Uterus (tissue), 4 donors: ENCODE results near the gene TNFRSF25. TPM values are rescaled to one million over a fixed set of nuclear protein-coding genes. Genes with fewer than 3 reads are reported as not detected.

Experiments
- DNase-seq, 2 donors: peaks; one replicate each; pipeline ENCODE4 v3.0.0-alpha.2; 2019 to 2020
- H3K27ac ChIP-seq, 2 donors: fragments of 200-600 bp; sonication (generic); 1 replicate in 1 of 2; 2 replicates in 1 of 2; pipeline ENCODE4 v1.5.1; 2016 to 2018
- H3K27me3 ChIP-seq, 2 donors: fragments of 200-600 bp; sonication (generic); one replicate each; pipeline ENCODE4 v1.5.1; 2018 to 2019; ENCODE audit warnings: control low read depth in 1 of 2
- H3K36me3 ChIP-seq, 2 donors: fragments of 200-600 bp; sonication (generic); one replicate each; pipeline ENCODE4 v1.5.1; 2019; ENCODE audit warnings: control low read depth in 1 of 2
- H3K4me1 ChIP-seq, 2 donors: fragments of 200-600 bp; sonication (generic); one replicate each; pipeline ENCODE4 v1.5.1; 2018 to 2019; ENCODE audit warnings: control low read depth in 1 of 2
- H3K4me3 ChIP-seq, 2 donors: fragments of 200-600 bp; sonication (generic); 1 replicate in 1 of 2; 2 replicates in 1 of 2; pipeline ENCODE4 v1.5.1; 2018 to 2019; ENCODE audit warnings: mild to moderate bottlenecking in 1 of 2
- H3K9me3 ChIP-seq, 2 donors: fragments of 200-600 bp; sonication (generic); one replicate each; pipeline ENCODE4 v1.5.1; 2019; ENCODE audit warnings: control low read depth in 1 of 2
- POLR2A ChIP-seq, 2 donors: fragments of 450-650 bp; IDR thresholded peaks; one replicate each; pipeline ENCODE4 v1.6.1; 2016; ENCODE audit warnings: antibody characterized with exemption in 2 of 2, mild to moderate bottlenecking in 1 of 2, moderate library complexity in 1 of 2
- intact Hi-C: fragments of 100-400 bp; cut with DNase I; formaldehyde crosslinking; loops from one replicate; pipeline ENCODE4 v1.15.1; 2023; ENCODE audit warnings: low total_unique reads
- total RNA-seq, 4 donors: library from RNA; depleted of rRNA in 3 of 4; stranded (reverse); fragments of >200 nt in 3 of 4; gene quantifications; one replicate each; pipeline versions ENCODE4 v1.1.0 to v1.2.4, GENCODE V29; 2014 to 2023
- TF ChIP-seq, protein P1 (sequence below), 4 experiments: fragments of 200-600 bp in 2 of 4; fragments of 450-650 bp in 2 of 4; sonication (generic) in 2 of 4; IDR thresholded peaks; one replicate each; pipeline ENCODE4 v1.5.1; 2016 to 2019; ENCODE audit warnings: antibody characterized with exemption in 4 of 4, mild to moderate bottlenecking in 2 of 4, moderate library complexity in 1 of 4
- donor health status: DM: yes; HTN: yes; CAD: no.

Gene TNFRSF25
- total RNA-seq, 4 donors from 2014 or later, result 1.0 to 11.1 (median 4.8) TPM

DNA sequence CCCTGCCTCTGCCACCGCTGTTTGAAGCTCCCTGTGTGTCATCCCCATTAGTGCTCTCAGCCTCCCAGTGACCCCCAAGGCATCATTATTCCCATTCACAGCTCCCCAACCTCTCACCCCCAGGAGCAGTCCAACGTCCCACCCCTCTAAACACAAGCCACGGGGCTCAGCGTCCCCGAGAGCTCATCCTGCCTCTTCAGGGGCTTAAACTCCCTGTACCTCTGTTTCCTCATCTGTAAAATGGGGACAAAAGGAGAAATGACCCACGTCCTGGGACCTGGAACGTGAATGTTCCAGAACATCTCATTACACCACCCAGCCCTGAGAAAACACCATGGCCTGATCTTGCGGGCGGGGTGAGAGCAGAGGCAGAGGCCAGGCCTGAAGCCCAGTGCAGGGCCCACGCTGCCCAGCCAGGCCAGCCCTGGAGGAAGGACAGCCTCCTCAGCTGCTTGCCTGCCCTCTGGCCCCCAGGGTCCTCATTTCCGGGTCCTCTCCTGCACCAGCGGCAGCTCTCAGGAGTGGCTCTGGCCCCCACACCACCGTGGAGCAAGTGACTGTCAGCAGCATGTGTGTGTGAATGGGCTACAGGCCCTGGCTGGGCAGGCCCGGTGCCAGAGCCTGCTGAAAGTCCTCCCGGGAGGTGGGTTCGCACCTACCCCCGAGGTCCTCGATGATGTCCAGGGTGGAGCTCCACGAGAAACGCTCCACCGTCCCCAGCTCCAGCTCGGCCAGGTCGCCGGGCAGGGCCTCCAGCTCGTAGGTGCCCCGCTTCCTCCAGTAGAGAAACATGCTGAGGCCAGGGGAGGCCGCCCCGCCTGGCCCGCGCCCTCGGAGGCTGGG lies 39.6 kb upstream of the TNFRSF25 start:
- intact Hi-C loops, result no loop called here
- H3K27me3 ChIP-seq, result no peaks in the 10 kb centered on the region
- H3K36me3 ChIP-seq, result no peaks in the 10 kb centered on the region
- TF ChIP-seq, protein P1, sequence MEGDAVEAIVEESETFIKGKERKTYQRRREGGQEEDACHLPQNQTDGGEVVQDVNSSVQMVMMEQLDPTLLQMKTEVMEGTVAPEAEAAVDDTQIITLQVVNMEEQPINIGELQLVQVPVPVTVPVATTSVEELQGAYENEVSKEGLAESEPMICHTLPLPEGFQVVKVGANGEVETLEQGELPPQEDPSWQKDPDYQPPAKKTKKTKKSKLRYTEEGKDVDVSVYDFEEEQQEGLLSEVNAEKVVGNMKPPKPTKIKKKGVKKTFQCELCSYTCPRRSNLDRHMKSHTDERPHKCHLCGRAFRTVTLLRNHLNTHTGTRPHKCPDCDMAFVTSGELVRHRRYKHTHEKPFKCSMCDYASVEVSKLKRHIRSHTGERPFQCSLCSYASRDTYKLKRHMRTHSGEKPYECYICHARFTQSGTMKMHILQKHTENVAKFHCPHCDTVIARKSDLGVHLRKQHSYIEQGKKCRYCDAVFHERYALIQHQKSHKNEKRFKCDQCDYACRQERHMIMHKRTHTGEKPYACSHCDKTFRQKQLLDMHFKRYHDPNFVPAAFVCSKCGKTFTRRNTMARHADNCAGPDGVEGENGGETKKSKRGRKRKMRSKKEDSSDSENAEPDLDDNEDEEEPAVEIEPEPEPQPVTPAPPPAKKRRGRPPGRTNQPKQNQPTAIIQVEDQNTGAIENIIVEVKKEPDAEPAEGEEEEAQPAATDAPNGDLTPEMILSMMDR (IDR thresholded peaks at IDR 0.05), result no peak
- TF ChIP-seq POLR2A (IDR thresholded peaks at IDR 0.05), result no peak
- DNase-seq, result no peak
- H3K4me1 ChIP-seq, result peaks cover 0 to 8% of the 10 kb centered on the region in 2 donors
- no peak overlapping the region for H3K27ac ChIP-seq
- no peaks in the 10 kb centered on the region for H3K9me3 ChIP-seq
- H3K4me3 ChIP-seq, result no peak overlapping the region

DNA sequence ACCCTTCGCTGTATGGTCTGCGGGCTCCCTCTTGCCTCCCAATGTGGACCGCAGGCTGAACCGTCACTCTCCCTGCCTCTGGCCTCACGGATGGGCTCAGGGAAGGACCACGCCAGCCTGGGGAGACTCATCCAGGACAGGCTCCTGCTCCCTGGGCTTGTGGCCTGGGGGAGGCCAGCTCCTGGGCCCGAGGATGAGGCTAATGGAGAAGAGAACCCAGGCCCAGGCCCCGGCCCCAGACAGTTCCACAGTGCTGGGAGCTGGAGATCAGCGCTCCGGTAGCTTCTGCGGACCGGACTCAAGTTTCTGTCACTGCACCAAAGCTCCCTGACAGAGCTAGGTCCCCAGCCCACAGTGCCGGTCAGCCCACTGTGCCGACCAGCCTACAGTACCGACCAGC lies 38.9 kb upstream of the TNFRSF25 start:
- TF ChIP-seq POLR2A (IDR thresholded peaks at IDR 0.05), result no peak
- TF ChIP-seq, protein P1 (IDR thresholded peaks at IDR 0.05), result no peak

DNA sequence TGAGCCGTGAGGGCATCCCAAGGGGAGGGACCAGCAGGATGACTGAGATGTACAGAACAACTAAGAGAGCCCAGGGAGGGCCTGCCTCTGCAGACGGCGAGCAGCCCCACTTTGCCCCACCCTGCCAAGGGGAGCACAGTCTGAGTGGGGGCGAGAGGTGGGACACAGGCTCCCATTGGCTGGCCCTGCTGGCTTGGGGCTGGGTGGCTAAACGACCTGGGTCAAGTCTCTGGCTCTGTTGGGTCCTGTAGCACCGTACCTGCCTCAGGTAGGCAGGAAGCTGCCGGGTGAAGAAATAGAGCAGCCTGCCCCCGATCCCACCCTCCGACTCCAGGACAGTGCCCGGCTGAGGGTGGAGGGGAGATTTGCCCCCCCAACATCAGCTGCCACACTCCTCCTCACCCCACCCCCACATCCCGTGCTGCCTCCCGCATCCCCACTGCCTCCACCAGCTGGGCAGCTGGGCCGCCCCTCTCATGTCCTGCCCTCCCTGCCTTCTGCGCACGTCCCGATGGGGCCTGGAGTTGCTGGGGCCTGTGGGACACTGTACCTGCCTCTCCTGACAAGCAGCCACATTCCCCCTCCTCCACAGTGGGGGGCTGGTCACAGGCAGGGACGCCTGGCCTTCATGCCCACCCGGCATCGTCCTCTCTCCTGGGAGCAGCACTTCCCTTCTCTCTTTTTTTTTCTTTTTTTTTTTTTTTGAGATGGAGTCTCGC lies 38.1 kb upstream of the TNFRSF25 start:
- no peak for DNase-seq

More for the DNA sequence above, 38.9 kb upstream of the TNFRSF25 start:
- intact Hi-C loops, result no loop called here
- H3K4me1 ChIP-seq, result peaks cover 0 to 8% of the 10 kb centered on the region in 2 donors
- no peaks in the 10 kb centered on the region for H3K27me3 ChIP-seq
- H3K27ac ChIP-seq, result no peak overlapping the region
- no peaks in the 10 kb centered on the region for H3K9me3 ChIP-seq
- no peak for DNase-seq
- H3K36me3 ChIP-seq, result no peaks in the 10 kb centered on the region
- no peak overlapping the region for H3K4me3 ChIP-seq

DNA sequence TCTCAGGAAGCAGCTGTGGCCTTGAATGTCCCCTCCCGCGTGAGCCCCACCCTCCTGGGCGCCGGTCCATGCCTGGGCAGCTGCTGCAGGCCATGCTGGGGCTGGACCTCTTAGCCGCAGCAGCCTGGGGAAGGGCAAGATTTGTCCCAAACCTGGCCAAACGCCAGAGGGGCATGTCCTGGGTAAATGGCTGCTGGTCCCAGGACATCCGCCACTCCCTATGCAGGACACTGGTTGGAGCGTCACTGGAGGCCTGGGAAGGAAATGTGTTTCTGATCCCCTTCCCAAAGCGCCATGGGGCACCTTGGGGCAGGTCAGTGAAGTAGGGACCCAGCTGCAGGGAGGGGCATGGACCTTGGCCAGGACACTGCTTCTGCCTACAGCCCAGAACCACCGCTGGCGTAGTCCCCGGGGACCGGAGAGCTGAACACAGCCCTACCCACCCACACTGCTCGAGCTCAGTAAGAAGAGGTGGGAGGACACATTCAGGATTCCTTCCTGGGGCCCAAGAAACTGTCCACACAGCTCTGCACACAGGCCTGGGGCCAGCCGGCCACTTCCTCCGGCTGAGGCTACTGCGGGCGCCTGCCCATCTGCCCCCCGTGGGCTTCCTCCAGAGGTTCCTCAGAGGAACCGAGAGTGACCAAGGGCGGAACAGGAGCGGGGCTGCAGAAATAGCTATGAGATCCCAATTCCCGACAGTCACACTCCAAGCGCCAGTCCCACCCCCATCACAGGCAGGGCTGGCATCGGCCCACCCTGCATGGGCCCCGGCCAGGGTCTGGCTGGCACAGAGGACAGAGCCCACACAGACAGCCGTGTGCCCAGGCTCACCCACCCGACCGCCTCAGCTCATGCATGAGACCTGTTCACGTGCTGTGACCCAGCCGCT lies 36.3 kb upstream of the TNFRSF25 start:
- Histone ChIP-seq H3K36me3 (no peaks in the 10 kb centered on the region), H3K27me3 (no peaks in the 10 kb centered on the region), H3K4me3 (no peak overlapping the region), H3K27ac (no peak overlapping the region), H3K4me1 (peaks cover 0 to 13% of the 10 kb centered on the region in 2 donors), H3K9me3 (no peaks in the 10 kb centered on the region)
- intact Hi-C loops, result no loop called here
- DNase-seq, result peak; percentile 42
- TF ChIP-seq, protein P1 (IDR thresholded peaks at IDR 0.05), result no peak
- TF ChIP-seq POLR2A (IDR thresholded peaks at IDR 0.05), result no peak

More for the DNA sequence above, 38.1 kb upstream of the TNFRSF25 start:
- Histone ChIP-seq H3K27me3 (no peaks in the 10 kb centered on the region), H3K4me1 (peaks cover 0 to 8% of the 10 kb centered on the region in 2 donors), H3K4me3 (no peak overlapping the region), H3K27ac (no peak overlapping the region), H3K36me3 (no peaks in the 10 kb centered on the region), H3K9me3 (no peaks in the 10 kb centered on the region)
- intact Hi-C loops, result no loop called here
- TF ChIP-seq POLR2A (IDR thresholded peaks at IDR 0.05), result no peak
- TF ChIP-seq, protein P1 (IDR thresholded peaks at IDR 0.05), result no peak
